HG03280 (cell line): ENCODE results near the gene MRPS24.

Experiments
- ATAC-seq: cut with Tn5 transposase; IDR thresholded peaks from one replicate; pipeline ENCODE4 v1.9.1; 2021; ENCODE audit warnings: mild to moderate bottlenecking, moderate library complexity; ENCODE audit not compliant: unreplicated experiment

MRPS24 gene

DNA sequence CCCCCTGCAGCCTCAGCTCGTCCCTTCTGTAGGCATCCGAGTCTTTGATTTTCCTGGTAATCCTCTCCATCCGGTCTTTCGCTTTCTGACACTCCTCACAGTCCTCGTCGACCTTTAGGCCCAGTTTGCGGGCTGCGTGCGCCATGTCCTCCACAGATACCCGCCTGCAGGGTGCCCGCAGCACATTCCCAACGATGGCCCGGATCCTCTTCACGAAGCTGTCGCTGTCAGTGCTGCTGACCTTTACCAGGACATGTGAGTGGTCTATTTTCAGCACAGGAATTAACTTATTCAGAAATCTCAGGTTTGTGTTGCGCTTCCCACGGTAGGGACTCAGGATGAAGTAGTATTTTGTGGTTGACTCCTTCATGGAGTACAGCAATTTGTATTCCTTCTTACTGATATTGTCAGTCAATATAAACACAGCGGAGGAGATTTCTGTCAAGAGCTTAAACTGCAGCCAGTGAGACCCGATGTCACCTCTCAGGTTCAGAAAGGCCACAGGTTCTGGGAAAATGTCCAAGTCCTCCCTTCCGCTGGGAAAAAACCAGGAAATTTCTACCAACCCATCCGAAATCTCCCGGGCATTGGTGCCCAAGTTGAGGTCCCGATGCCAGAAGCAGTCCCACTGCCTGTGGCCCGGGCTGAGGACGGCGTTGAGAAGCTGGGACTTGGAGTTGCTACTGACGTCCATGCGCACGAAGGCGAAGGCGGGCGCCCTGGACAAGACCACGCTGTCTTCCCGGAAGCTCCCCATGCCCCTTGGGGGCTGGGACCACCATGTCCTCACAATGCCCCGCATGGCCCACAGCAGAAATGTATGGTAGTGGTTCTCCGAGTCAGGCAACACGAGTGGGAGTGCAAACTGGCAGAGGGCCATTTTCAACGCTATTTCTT, 8.9 kb upstream of the MRPS24 start:
- ATAC-seq: no peak

DNA sequence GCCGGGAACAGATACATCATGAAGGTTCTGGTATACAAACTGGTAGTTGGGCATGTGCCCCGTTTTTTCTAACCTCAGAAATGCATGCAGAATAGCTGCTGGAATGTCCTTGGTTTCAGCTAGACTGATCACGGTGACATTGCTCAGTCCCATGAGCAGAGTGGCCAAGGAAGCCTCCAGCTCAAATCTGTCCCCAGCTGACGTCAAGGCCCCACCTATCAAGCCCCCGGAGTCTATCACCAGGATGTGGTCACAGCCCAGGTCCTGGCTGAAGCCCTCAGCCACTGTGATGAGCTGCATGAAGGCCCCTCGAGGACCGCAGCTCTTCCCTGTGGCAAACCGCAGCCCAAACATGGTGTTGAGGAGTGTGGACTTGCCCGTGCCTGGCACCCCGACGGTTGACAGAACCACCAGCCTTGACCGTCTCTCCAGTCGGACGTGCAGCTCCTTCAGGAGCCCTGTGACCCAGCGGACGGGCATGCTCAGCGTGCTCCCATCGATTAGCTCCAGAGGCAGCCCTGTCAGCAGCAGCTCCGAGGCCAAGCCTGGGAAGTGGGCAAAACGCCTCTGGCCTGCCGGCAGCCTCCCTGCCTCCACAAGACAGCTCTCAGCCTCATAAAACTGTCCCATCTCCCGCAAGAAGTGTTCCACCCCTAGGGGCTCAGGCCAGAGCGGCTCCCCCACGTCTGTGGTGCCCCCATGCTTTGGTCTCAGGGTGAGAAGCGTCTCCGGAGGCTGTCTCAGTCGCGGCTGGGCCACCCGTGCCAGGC, 7.8 kb upstream of the MRPS24 start:
- no peak for ATAC-seq

DNA sequence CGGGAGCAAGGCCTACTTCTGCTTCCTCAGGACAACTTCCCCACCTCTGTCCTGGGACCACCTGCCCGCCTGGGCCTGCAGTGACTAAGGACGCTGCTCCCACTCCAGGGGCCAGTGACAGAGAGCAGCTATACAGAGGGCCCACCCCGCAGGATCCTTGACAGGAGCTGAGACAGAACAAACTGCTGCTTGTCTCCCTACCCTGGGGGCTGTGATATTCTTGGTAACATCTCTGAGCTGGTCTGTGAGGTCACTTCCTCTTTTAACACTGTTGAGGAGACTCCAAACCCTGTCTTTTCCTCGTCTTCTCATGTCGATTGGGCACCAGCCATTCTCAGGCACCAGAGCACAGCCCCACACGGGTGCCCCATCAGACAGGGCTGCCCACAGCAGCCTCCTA, 6.9 kb upstream of the MRPS24 start:
- ATAC-seq: no peak

DNA sequence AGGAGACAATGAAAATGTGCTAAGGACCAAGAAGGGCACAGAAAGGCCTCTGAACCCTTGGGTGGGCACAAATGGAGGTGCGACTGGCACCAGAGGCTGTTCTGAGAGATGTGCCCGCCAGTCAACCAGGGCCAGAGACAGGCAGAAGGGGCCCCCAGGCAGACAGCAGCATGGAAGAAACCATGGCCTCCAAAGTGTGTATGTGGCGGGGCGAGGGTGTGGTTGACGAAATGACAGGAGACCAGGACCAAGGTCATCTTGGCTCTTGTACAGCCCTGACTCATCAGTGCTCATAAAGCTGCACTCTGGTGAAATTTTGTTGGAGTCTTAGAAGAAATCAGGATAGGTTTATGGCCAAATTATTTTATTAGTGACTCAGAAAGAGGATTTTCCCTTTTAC, 4.0 kb upstream of the MRPS24 start:
- no peak for ATAC-seq

- ATAC-seq: no peak
These were observed 3.2 kb upstream of the MRPS24 start for GRCh38 chr7:43872406-43873110.

DNA sequence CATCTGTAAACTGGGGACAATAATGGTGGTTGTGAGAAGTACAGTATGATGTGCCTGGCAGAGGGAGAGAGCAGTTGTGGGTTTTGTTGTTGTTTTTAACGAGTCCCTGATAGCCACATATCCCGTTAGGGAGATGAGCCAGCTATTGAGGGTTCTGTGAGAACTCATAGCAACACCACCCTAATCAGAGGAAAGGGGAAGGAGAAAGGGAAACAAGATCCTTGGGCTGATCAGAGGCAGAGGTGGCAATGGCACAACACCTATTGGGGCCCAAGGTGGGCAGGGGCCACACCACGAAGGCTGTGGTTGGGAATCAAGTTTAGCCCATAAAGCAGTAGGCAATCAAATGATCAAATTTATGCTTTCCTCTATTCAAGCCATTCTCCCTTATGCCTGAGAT, 1.7 kb upstream of the MRPS24 start:
- no peak for ATAC-seq

DNA sequence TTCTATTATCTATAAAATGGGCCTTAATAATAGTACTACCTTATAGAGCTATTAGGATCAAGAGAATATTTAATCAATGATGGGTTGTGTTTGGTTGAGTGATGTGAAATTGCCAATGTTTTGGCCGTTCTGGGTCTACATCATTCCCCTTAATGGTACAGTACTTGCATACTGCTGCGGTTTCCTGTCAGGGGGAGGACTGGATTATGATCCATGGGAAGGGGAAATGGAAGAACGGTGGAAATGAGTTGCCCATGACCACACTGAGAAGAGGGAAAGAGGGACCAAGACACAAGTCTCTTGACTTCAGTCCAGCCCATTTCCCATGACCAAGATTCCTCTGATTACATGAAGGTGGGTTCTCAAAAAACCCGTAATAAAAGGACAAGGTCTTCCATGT, 999 bp upstream of the MRPS24 start:
- ATAC-seq: no peak

DNA sequence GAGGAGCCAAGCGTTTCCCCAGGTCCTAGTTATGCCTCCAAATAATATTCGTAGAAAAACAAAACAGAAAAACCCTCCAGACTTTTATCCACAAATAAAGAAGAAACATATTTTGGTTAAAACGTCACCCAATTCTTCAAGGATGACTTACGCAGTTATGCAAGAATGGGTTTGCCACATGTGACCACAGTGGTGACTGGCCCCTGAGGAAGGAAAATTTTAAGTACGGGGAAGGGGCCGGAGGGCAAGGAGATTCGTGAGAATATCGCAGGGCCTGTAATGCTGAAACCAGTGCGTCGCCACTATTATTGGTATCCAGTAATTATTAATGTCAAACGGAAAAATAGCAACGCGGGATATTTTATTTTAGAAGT, 537 bp upstream of the MRPS24 start:
- ATAC-seq: no peak

- no peak for ATAC-seq
These were observed 674 bp downstream of the MRPS24 start for GRCh38 chr7:43868681-43869005.

DNA sequence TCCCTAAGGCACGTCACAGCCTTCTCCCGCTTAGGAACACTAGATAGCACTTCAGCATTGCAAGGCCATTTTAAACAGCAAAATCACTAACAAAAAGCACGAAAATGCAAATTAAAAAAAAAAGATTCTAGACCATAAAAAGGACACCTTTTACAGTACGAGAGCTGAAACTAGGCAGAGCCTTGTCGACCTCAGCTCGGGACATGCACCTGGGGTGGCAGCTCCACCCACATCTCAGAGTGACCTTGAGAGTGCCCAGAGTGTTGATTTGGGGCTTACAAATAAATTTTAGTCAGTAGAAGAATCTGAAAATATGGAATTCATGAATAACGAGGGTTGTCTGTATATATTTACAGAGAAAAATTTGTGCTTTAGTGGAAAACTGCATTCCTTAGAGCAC, 1.1 kb downstream of the MRPS24 start:
- no peak for ATAC-seq

GRCh38 chr7:43865277-43865676, 4.0 kb downstream of the MRPS24 start:
- ATAC-seq: no peak

GRCh38 chr7:43864126-43864525, 5.2 kb downstream of the MRPS24 start:
- no peak for ATAC-seq

GRCh38 chr7:43856996-43857395, 12.3 kb downstream of the MRPS24 start:
- no peak for ATAC-seq

DNA sequence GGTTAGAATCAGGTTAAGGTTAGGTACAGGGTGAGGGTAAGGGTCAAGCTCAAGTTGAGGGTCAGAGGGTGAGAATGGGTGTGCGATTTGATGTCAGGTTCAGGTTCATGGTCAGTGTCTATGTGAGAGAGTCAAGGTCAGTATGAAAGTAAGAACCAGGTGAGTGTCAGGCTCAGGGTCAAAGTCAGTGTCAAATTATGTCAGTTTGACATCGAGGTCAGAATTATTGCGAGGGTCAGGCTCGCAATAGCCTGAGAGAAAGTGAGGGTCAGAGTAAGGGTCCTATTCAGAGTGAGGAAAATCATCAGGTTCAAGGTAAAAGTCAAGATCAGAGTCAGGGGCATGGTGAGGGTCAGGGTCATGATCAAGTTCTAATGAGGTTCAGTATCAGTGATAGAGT, 13.0 kb downstream of the MRPS24 start:
- ATAC-seq: no peak

- ATAC-seq: no peak
These were observed 14.1 kb downstream of the MRPS24 start for GRCh38 chr7:43855176-43855575.

- ATAC-seq: no peak
These were observed 17.5 kb downstream of the MRPS24 start for GRCh38 chr7:43851805-43852204.

DNA sequence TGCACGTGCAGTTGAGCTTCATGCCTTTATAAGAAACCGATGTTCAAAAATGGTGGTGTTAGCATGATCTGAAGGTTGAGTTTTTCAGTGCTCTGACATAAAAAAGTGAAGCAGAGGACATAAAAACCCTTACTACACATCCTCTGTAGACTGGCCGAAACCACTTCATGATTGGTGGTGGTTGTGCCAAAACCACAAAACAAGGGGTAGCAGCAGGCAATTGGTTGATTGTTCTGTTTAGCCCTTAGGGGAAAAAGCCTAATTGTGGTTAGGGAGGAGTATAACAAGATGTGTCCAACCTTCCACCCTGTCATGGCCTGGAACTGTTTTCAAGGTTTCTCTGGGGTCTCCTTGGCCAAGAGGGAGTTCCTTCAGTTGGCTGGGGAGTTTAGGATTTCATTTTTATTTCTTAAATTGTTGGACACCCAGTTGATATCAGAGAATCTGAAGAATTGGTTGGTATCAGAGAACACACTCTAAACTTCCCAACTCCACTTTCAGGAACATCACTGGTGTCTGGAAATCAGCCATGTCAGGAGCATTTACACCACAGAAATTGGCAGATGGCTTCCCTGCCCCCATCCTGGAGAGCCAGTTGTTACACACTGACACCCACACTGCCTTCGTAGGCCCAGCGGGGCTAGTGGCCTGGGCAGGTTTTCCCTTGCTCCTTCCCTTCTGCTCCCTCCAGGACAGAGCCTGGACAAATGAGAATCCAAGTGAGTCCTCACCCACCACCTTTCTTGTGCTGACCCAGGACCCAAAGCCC, 18.8 kb downstream of the MRPS24 start:
- no peak for ATAC-seq

DNA sequence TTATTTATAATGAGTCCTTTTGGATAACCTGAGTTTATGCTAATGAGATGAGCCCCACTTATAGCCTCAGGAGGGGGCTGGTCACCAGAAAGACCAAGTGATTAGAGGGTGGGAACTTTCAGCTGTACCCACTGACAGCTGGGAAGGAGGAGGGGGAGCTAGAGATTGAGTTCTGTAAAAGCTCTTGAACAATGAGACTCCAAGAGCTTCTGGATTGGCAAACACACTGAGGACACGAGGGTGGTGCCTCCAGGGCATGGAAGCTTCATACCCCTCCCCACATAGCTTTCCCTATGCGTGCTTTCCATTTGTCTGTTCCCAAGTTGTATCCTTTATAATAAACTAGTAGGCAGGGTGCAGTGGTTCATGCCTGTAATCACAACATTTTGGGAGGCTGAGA, 20.3 kb downstream of the MRPS24 start:
- no peak for ATAC-seq

DNA sequence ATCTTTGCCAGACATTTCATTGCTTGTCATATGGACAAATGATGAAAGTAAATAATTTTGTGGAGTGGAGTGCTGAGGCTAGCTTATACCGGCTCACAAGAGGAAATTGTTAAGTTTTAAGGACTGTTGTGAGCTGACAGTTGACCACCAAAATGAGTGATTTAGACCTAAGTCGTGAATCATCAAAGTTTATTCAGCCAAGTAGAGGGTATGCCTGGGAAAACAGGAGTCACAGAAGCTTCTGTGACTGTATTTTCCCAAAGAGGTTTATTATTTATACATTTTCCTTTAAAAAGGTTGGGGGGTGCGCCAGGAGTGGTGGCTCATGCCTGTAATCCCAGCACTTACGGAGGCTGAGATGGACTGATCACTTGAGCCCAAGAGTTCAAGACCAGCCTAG, 21.8 kb downstream of the MRPS24 start:
- no peak for ATAC-seq

- ATAC-seq: no peak
These were observed 24.7 kb downstream of the MRPS24 start for GRCh38 chr7:43844662-43845061.

DNA sequence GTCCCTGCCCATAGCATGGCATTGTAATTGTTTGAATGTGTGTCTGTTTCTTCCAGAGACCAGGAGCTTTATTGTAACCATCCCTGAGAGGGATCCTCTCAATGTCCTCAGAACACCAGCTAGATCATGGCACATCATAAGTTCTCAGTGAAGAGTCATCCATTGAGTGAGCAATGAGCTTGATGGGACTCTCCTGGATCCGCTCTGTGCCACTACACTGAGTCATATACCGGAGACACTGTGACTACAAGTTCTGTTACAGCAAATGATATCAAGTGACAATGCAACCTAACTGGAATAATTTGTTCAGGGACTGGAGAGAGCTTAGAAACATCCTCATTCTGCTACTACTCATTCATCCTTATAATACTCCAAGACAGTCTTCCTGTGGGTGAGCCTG, 25.1 kb downstream of the MRPS24 start:
- no peak for ATAC-seq
